ENCODE results near the gene LINGO4. TPM values are rescaled to one million over a fixed set of nuclear protein-coding genes. Genes with fewer than 3 reads are reported as not detected.

Gene LINGO4, protein sequence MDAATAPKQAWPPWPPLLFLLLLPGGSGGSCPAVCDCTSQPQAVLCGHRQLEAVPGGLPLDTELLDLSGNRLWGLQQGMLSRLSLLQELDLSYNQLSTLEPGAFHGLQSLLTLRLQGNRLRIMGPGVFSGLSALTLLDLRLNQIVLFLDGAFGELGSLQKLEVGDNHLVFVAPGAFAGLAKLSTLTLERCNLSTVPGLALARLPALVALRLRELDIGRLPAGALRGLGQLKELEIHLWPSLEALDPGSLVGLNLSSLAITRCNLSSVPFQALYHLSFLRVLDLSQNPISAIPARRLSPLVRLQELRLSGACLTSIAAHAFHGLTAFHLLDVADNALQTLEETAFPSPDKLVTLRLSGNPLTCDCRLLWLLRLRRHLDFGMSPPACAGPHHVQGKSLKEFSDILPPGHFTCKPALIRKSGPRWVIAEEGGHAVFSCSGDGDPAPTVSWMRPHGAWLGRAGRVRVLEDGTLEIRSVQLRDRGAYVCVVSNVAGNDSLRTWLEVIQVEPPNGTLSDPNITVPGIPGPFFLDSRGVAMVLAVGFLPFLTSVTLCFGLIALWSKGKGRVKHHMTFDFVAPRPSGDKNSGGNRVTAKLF
- under 1 TPM; 0.12 to 0.13 TPM for total RNA-seq

DNA sequence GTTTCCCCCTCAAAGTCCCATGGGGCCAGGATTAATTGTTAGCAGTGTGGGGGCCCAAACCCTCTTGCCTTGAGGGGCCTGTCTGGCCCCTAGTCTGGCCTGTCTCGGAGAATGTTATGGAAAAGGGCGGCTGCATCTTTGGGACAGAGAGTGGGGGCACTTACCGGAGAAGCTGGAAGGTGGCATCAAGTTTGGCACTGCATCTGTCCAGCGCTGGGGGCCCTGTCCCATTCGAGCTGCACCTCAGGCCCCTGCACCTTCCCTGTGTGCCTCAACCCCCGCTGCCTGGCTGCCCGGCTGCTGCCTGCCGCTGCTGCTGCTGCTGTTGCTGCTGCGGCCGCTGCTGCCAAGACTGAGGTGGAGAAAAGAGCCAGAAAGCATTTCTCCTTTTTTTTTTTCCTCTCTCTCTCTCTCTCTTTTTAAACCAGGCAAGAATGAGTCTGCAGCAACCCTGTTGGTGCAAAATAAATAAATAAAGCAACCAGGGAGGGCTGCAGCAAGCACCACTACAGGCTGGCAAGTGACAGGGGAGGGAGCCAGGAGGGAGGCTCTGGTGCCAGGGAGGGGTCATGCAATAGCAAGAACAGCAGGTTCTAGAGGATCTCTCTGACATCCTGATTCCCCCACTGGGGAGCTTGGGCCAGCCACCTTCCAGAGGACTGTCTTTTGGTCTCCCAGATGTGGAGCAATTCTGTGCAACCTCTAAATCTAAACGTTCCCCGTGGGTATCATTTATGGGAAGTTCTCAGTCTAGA is at the start of gene LINGO4:
Gene LINGO4, minus strand, starts transcription at position 354 of the 755 bp plus-strand sequence. CDS start 2,715 bp downstream, outside the sequence.
- DNase-seq, result no peak
- Histone ChIP-seq H3K27me3 (no peaks in the 10 kb centered on the region), H3K4me1 (no peaks in the 10 kb centered on the region), H3K9ac (ENCODE audit: low read depth in 2 of 2, low read length in 2 of 2) (no peak within 1 kb of the TSS), H3K4me3 (no peak within 1 kb of the TSS), H3K36me3 (no peaks in the 10 kb centered on the region), H3K9me3 (no peaks in the 10 kb centered on the region), H3K27ac (no peak within 1 kb of the TSS)
- intact Hi-C loops (cut with DNase I), result no loop called here
- TF ChIP-seq, protein P1, sequence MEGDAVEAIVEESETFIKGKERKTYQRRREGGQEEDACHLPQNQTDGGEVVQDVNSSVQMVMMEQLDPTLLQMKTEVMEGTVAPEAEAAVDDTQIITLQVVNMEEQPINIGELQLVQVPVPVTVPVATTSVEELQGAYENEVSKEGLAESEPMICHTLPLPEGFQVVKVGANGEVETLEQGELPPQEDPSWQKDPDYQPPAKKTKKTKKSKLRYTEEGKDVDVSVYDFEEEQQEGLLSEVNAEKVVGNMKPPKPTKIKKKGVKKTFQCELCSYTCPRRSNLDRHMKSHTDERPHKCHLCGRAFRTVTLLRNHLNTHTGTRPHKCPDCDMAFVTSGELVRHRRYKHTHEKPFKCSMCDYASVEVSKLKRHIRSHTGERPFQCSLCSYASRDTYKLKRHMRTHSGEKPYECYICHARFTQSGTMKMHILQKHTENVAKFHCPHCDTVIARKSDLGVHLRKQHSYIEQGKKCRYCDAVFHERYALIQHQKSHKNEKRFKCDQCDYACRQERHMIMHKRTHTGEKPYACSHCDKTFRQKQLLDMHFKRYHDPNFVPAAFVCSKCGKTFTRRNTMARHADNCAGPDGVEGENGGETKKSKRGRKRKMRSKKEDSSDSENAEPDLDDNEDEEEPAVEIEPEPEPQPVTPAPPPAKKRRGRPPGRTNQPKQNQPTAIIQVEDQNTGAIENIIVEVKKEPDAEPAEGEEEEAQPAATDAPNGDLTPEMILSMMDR (IDR thresholded peaks at IDR 0.05), result no peak

DNA sequence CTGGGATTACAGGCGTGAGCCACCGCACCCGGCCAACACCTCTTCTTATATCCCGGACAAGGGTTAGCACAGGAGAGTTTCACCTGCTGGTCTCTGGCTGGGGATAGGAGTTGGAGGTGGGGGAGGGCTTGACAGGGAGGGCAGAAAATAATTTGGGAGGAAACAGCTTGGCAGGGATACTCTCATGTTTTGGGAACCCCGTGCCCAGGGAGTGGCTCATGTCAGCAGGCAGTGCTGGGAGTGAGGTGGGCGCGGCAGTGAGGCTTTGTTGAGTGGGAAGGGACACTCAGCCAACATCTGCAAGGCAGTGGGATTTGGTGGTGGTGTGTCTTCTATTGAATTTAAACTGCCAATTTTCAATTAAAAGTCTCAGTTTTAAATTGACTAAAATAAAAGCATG is 49.4 kb upstream of the LINGO4 start:
- intact Hi-C loops (cut with DNase I), result no loop called here
- Histone ChIP-seq H3K36me3 (no peaks in the 10 kb centered on the region), H3K4me3 (no peak overlapping the region), H3K27ac (no peak overlapping the region), H3K4me1 (no peaks in the 10 kb centered on the region), H3K27me3 (no peaks in the 10 kb centered on the region), H3K9me3 (no peaks in the 10 kb centered on the region), H3K9ac (ENCODE audit: low read depth in 2 of 2, low read length in 2 of 2) (no peak overlapping the region)
- TF ChIP-seq, protein P1 (IDR thresholded peaks at IDR 0.05), result no peak
- no peak for DNase-seq

DNA sequence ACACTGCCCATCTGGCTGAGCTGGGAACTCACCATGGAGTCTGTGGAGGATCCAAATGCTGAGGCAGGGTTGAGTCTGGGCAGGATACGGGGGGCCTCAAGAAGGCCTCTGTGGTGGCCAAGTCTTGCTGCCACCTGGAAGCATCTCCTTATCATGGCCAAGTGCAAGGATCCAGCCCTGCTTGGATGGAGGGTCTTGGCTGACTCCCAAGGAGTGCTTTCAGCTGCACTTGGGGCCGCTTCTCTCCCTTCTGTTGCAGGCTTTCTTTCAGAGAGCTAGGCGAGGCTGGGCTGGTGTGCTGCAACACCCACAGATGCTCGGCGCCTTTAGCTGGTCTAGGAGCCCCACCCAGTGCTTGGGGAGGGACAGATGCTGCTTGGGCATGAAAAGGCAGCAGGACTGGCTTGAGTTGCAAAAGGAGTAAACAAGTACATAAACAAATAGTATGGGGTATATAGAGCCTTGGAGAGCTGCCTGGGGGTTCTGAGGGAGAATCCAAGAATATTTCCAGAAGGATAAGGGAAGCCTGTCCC is 48.3 kb upstream of the LINGO4 start, which contains the start of gene THEM5:
Gene THEM5, minus strand, starts transcription at position 302 of the 533 bp plus-strand sequence. Its CDS starts 147 bp downstream, at position 155.
- no peaks in the 10 kb centered on the region for H3K36me3 ChIP-seq
- intact Hi-C loops (cut with DNase I), result no loop called here
- H3K27ac ChIP-seq, result no peak within 1 kb of the TSS
- TF ChIP-seq, protein P1 (IDR thresholded peaks at IDR 0.05), result no peak
- H3K27me3 ChIP-seq, result no peaks in the 10 kb centered on the region
- no peak within 1 kb of the TSS for H3K4me3 ChIP-seq
- H3K9me3 ChIP-seq, result no peaks in the 10 kb centered on the region
- no peak within 1 kb of the TSS for H3K9ac ChIP-seq (ENCODE audit: low read depth in 2 of 2, low read length in 2 of 2)
- no peaks in the 10 kb centered on the region for H3K4me1 ChIP-seq
- no peak for DNase-seq

DNA sequence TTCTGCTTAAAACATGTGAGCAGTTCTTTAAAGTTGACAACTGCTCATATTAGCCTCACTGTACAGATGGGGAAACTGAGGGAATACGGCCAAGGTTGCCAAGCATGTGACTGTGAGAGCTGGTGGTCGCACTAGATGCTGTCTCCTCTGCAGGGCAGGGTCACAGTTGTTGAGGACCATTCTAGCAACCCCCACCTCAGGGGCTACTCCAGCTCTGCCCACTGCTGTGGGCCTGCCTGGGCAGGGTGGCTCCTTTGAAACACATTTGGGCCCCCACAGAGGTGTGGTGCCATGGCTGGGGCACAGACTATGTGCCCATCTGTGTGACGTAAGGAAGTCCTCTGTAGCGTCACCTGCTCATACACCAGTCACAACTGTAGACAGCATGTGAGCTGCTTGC is 47.5 kb upstream of the LINGO4 start:
- no peak overlapping the region for H3K4me3 ChIP-seq
- no peak for DNase-seq
- no peak overlapping the region for H3K27ac ChIP-seq
- no peaks in the 10 kb centered on the region for H3K4me1 ChIP-seq
- H3K9me3 ChIP-seq, result no peaks in the 10 kb centered on the region
- H3K9ac ChIP-seq (ENCODE audit: low read depth in 2 of 2, low read length in 2 of 2), result no peak overlapping the region
- H3K27me3 ChIP-seq, result no peaks in the 10 kb centered on the region
- no peaks in the 10 kb centered on the region for H3K36me3 ChIP-seq
- intact Hi-C loops (cut with DNase I), result no loop called here
- TF ChIP-seq, protein P1 (IDR thresholded peaks at IDR 0.05), result no peak

DNA sequence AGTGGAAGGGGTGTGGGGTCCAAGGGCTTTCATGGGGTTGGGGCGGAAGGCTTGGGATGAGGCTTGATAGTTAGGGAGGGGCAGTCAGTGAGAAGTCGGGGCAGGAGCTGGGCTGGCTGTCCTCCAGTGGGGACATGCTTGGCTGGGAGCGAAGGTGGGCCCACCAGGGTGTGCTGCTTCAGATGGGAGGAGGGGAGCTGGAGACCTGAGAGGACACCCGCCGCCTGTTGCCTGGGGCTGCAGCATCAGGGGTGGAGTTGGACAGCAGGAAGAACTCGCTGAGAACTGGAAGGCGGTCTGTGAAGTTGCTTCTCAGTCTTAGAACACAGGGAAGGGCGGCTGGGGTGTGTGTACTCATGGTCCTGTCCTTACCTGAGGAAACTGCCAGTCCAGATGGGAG is 46.7 kb upstream of the LINGO4 start:
- H3K4me1 ChIP-seq, result no peaks in the 10 kb centered on the region
- no peaks in the 10 kb centered on the region for H3K9me3 ChIP-seq
- no peak overlapping the region for H3K9ac ChIP-seq (ENCODE audit: low read depth in 2 of 2, low read length in 2 of 2)
- H3K4me3 ChIP-seq, result no peak overlapping the region
- no peaks in the 10 kb centered on the region for H3K27me3 ChIP-seq
- DNase-seq, result no peak
- H3K27ac ChIP-seq, result no peak overlapping the region
- intact Hi-C loops (cut with DNase I), result no loop called here
- TF ChIP-seq, protein P1 (IDR thresholded peaks at IDR 0.05), result no peak
- H3K36me3 ChIP-seq, result no peaks in the 10 kb centered on the region

All from colonic mucosa (tissue), 4 donors.